ENCODE results near the gene MMP17.

- TF ChIP-seq POLR2A (IDR thresholded peaks at IDR 0.05; ENCODE audit: low read depth, low read length) (no peak), TAF1 (IDR thresholded peaks at IDR 0.05; ENCODE audit: low read depth, low read length) (no peak), POLR2AphosphoS5 (IDR thresholded peaks at IDR 0.05; ENCODE audit: low read depth, low read length) (no peak), PAX5 (IDR thresholded peaks at IDR 0.05; ENCODE audit: insufficient read depth, low read length, severe bottlenecking) (no peak)
These were observed 39.9 kb downstream of the MMP17 start for GRCh38 chr12:131867891-131868675.

Measured in GM12891 (cell line).